Activated naive CD8-positive, alpha-beta T cell treated with anti-CD3 and anti-CD28 coated beads, Interleukin-2, amount 50 U/mL, for 24 hours (primary cell): Measurements from ENCODE around the gene TMEM139.

Experiments used
- ATAC-seq: fragments of 150-1000 bp; cut with Tn5 transposase; one replicate; pipeline ENCODE4 v1.10.0; 2021
- DNase-seq: peaks from one replicate; pipeline ENCODE4 v3.0.0; 2021
- H3K27ac Mint-ChIP-seq: one replicate; pipeline ENCODE4 v1.8.0; 2021; ENCODE audit warnings: mild to moderate bottlenecking, mixed read lengths
- H3K27me3 Mint-ChIP-seq: one replicate; pipeline ENCODE4 v1.8.0; 2021; ENCODE audit warnings: mixed read lengths
- H3K36me3 Mint-ChIP-seq: one replicate; pipeline ENCODE4 v1.8.0; 2021; ENCODE audit warnings: low read depth, mixed read lengths
- H3K4me1 Mint-ChIP-seq: one replicate; pipeline ENCODE4 v1.8.0; 2021; ENCODE audit warnings: mixed read lengths
- H3K4me3 Mint-ChIP-seq: one replicate; pipeline ENCODE4 v1.8.0; 2021; ENCODE audit warnings: mild to moderate bottlenecking, moderate library complexity, mixed read lengths
- H3K9me3 Mint-ChIP-seq: one replicate; pipeline ENCODE4 v1.8.0; 2021; ENCODE audit warnings: mixed read lengths

TMEM139 gene

GRCh38 chr7:143318661-143319060 lies 33.9 kb downstream of the TMEM139 start:
- Mint-ChIP-seq H3K36me3 (no peaks in the 10 kb centered on the region), H3K4me3 (no peak overlapping the region), H3K9me3 (no peaks in the 10 kb centered on the region), H3K27me3 (no peaks in the 10 kb centered on the region), H3K27ac (no peak overlapping the region), H3K4me1 (no peaks in the 10 kb centered on the region)
- ATAC-seq (no peak), DNase-seq (no peak)

GRCh38 chr7:143320620-143321019 lies 35.9 kb downstream of the TMEM139 start:
- no peaks in the 10 kb centered on the region for H3K27me3 Mint-ChIP-seq
- H3K9me3 Mint-ChIP-seq = no peaks in the 10 kb centered on the region
- ATAC-seq = no peak

GRCh38 chr7:143321242-143321641 lies 36.5 kb downstream of the TMEM139 start:
- no peaks in the 10 kb centered on the region for H3K36me3 Mint-ChIP-seq
- H3K4me1 Mint-ChIP-seq = peaks cover 6% of the 10 kb centered on the region
- no peak overlapping the region for H3K4me3 Mint-ChIP-seq
- DNase-seq = no peak
- no peaks in the 10 kb centered on the region for H3K27me3 Mint-ChIP-seq
- no peaks in the 10 kb centered on the region for H3K9me3 Mint-ChIP-seq
- H3K27ac Mint-ChIP-seq = no peak overlapping the region
- no peak for ATAC-seq

More at GRCh38 chr7:143320620-143321019, 35.9 kb downstream of the TMEM139 start:
- no peaks in the 10 kb centered on the region for H3K36me3 Mint-ChIP-seq
- no peak overlapping the region for H3K27ac Mint-ChIP-seq
- DNase-seq = no peak
- peaks cover 4% of the 10 kb centered on the region for H3K4me1 Mint-ChIP-seq
- H3K4me3 Mint-ChIP-seq = no peak overlapping the region

GRCh38 chr7:143321734-143322133 lies 37.0 kb downstream of the TMEM139 start:
- Mint-ChIP-seq H3K27me3 (no peaks in the 10 kb centered on the region), H3K4me3 (no peak overlapping the region), H3K4me1 (peaks cover 6% of the 10 kb centered on the region), H3K27ac (no peak overlapping the region), H3K36me3 (no peaks in the 10 kb centered on the region), H3K9me3 (no peaks in the 10 kb centered on the region)
- ATAC-seq (no peak), DNase-seq (no peak)

- H3K27ac Mint-ChIP-seq = no peak overlapping the region
- no peaks in the 10 kb centered on the region for H3K36me3 Mint-ChIP-seq
- DNase-seq (no peak), ATAC-seq (no peak)
- H3K9me3 Mint-ChIP-seq = no peaks in the 10 kb centered on the region
- H3K4me3 Mint-ChIP-seq = no peak overlapping the region
- H3K4me1 Mint-ChIP-seq = peaks cover 6% of the 10 kb centered on the region
- no peaks in the 10 kb centered on the region for H3K27me3 Mint-ChIP-seq
Observed at GRCh38 chr7:143322760-143323633, 38.2 kb downstream of the TMEM139 start.

- DNase-seq = no peak
- H3K9me3 Mint-ChIP-seq = no peaks in the 10 kb centered on the region
- H3K4me1 Mint-ChIP-seq = peaks cover 6% of the 10 kb centered on the region
- H3K27ac Mint-ChIP-seq = no peak overlapping the region
- H3K4me3 Mint-ChIP-seq = no peak overlapping the region
- H3K36me3 Mint-ChIP-seq = no peaks in the 10 kb centered on the region
- no peak for ATAC-seq
- no peaks in the 10 kb centered on the region for H3K27me3 Mint-ChIP-seq
Observed at GRCh38 chr7:143323653-143324052, 38.9 kb downstream of the TMEM139 start.

GRCh38 chr7:143325240-143325639 lies 40.5 kb downstream of the TMEM139 start:
- DNase-seq = no peak
- Mint-ChIP-seq H3K27me3 (no peaks in the 10 kb centered on the region), H3K4me1 (peaks cover 6% of the 10 kb centered on the region), H3K4me3 (no peak overlapping the region), H3K27ac (no peak overlapping the region), H3K9me3 (no peaks in the 10 kb centered on the region), H3K36me3 (no peaks in the 10 kb centered on the region)
- no peak for ATAC-seq

- H3K4me3 Mint-ChIP-seq = no peak overlapping the region
- no peaks in the 10 kb centered on the region for H3K9me3 Mint-ChIP-seq
- H3K4me1 Mint-ChIP-seq = peaks cover 6% of the 10 kb centered on the region
- H3K27me3 Mint-ChIP-seq = peaks cover 2% of the 10 kb centered on the region
- ATAC-seq (no peak), DNase-seq (no peak)
- no peak overlapping the region for H3K27ac Mint-ChIP-seq
- no peaks in the 10 kb centered on the region for H3K36me3 Mint-ChIP-seq
Observed at GRCh38 chr7:143327903-143328302, 43.1 kb downstream of the TMEM139 start.

- Mint-ChIP-seq H3K9me3 (no peaks in the 10 kb centered on the region), H3K4me3 (no peak overlapping the region), H3K36me3 (no peaks in the 10 kb centered on the region), H3K4me1 (peaks cover 6% of the 10 kb centered on the region), H3K27ac (no peak overlapping the region), H3K27me3 (peaks cover 2% of the 10 kb centered on the region)
- no peak for DNase-seq
- ATAC-seq = no peak
Observed at GRCh38 chr7:143329471-143330170, 44.9 kb downstream of the TMEM139 start.

GRCh38 chr7:143331179-143331801 lies 46.5 kb downstream of the TMEM139 start:
- no peak overlapping the region for H3K27ac Mint-ChIP-seq

GRCh38 chr7:143334244-143334643 lies 49.5 kb downstream of the TMEM139 start:
- no peak overlapping the region for H3K4me3 Mint-ChIP-seq
- H3K9me3 Mint-ChIP-seq = no peaks in the 10 kb centered on the region
- H3K27ac Mint-ChIP-seq = no peak overlapping the region
- DNase-seq (no peak), ATAC-seq (no peak)
- H3K4me1 Mint-ChIP-seq = no peaks in the 10 kb centered on the region
- H3K36me3 Mint-ChIP-seq = no peaks in the 10 kb centered on the region
- H3K27me3 Mint-ChIP-seq = peaks cover 2% of the 10 kb centered on the region

More at GRCh38 chr7:143331179-143331801, 46.5 kb downstream of the TMEM139 start:
- Mint-ChIP-seq H3K9me3 (no peaks in the 10 kb centered on the region), H3K27me3 (peaks cover 2% of the 10 kb centered on the region), H3K36me3 (no peaks in the 10 kb centered on the region), H3K4me3 (no peak overlapping the region), H3K4me1 (no peaks in the 10 kb centered on the region)
- ATAC-seq (no peak), DNase-seq (no peak)

- no peak overlapping the region for H3K27ac Mint-ChIP-seq
- H3K9me3 Mint-ChIP-seq = no peaks in the 10 kb centered on the region
- ATAC-seq (no peak), DNase-seq (no peak)
- H3K4me1 Mint-ChIP-seq = no peaks in the 10 kb centered on the region
- no peak overlapping the region for H3K4me3 Mint-ChIP-seq
- H3K36me3 Mint-ChIP-seq = no peaks in the 10 kb centered on the region
- H3K27me3 Mint-ChIP-seq = peaks cover 2% of the 10 kb centered on the region
Observed at GRCh38 chr7:143337216-143337615, 52.5 kb downstream of the TMEM139 start.
